Stimulated activated CD4-positive, alpha-beta T cell treated with anti-CD3 and anti-CD28 coated beads, Interleukin-4, amount 100 ng/mL, for 24 hours (primary cell): ENCODE measurements around the gene ZNF853.
A peak's percentile ranks its signal among the peaks of the same experiment; 100 is the strongest.

ENCODE experiments used
- DNase-seq: peaks from one replicate; pipeline ENCODE4 v3.0.0-alpha.2; 2020

ZNF853 gene

GRCh38 chr7:6637544-6638229, 22.3 kb downstream of the ZNF853 start:
- peak; percentile 62 for DNase-seq

- DNase-seq = no peak
Measured at GRCh38 chr7:6639032-6639431, 23.6 kb downstream of the ZNF853 start.

- DNase-seq = no peak
Measured at GRCh38 chr7:6639627-6640026, 24.2 kb downstream of the ZNF853 start.

GRCh38 chr7:6640246-6640721, 24.9 kb downstream of the ZNF853 start:
- peak; percentile 44 for DNase-seq

GRCh38 chr7:6641305-6642035, 26.1 kb downstream of the ZNF853 start:
- no peak for DNase-seq

GRCh38 chr7:6642239-6642839, 26.9 kb downstream of the ZNF853 start:
- no peak for DNase-seq

- DNase-seq = no peak
Measured at GRCh38 chr7:6642861-6643640, 27.6 kb downstream of the ZNF853 start.

- DNase-seq = no peak
Measured at GRCh38 chr7:6643915-6644625, 28.7 kb downstream of the ZNF853 start.

GRCh38 chr7:6644728-6645127, 29.3 kb downstream of the ZNF853 start:
- no peak for DNase-seq

- no peak for DNase-seq
Measured at GRCh38 chr7:6646465-6646864, 31.1 kb downstream of the ZNF853 start.

- no peak for DNase-seq
Measured at GRCh38 chr7:6647080-6647479, 31.7 kb downstream of the ZNF853 start.

- no peak for DNase-seq
Measured at GRCh38 chr7:6647541-6647940, 32.1 kb downstream of the ZNF853 start.

- no peak for DNase-seq
Measured at GRCh38 chr7:6648066-6648814, 32.8 kb downstream of the ZNF853 start.

GRCh38 chr7:6648815-6649104, 33.4 kb downstream of the ZNF853 start:
- no peak for DNase-seq

GRCh38 chr7:6649241-6649961, 34.0 kb downstream of the ZNF853 start:
- DNase-seq = no peak

- no peak for DNase-seq
Measured at GRCh38 chr7:6650086-6650485, 34.7 kb downstream of the ZNF853 start.

GRCh38 chr7:6650521-6651011, 35.2 kb downstream of the ZNF853 start:
- DNase-seq = no peak

GRCh38 chr7:6651851-6652445, 36.5 kb downstream of the ZNF853 start:
- DNase-seq = no peak

GRCh38 chr7:6652446-6653011, 37.1 kb downstream of the ZNF853 start:
- no peak for DNase-seq
